ENCODE results near the gene KIAA0753. TPM values are rescaled to one million over a fixed set of nuclear protein-coding genes. Genes with fewer than 3 reads are reported as not detected.

Gene KIAA0753
- total and polyA plus RNA-seq, 9 of the 15 experiments (the other 6 are each of a cell fraction or from before 2014, with no cell fraction given), result 2.0 to 9.0 (median 6.9) TPM

DNA sequence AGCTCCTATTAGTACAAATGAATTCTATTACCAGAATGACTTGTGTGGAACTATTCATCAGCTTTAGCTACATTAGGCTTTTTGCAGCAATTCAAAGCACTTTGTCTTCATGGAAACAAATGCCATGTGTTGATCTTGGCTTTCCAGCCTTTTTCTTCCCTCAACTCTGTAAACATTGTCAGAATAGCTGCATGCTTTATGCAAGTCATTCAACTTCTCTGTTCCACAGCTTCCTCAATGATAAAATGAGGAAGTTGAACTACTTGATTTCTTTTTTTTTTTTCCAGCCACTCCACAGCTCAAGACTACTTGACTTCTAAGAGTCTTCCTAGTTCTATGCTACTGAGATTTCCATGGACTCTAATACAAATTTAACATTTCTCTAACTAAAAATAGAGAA is 41.1 kb downstream of the KIAA0753 start (continued):
- TF ChIP-seq, protein P1, sequence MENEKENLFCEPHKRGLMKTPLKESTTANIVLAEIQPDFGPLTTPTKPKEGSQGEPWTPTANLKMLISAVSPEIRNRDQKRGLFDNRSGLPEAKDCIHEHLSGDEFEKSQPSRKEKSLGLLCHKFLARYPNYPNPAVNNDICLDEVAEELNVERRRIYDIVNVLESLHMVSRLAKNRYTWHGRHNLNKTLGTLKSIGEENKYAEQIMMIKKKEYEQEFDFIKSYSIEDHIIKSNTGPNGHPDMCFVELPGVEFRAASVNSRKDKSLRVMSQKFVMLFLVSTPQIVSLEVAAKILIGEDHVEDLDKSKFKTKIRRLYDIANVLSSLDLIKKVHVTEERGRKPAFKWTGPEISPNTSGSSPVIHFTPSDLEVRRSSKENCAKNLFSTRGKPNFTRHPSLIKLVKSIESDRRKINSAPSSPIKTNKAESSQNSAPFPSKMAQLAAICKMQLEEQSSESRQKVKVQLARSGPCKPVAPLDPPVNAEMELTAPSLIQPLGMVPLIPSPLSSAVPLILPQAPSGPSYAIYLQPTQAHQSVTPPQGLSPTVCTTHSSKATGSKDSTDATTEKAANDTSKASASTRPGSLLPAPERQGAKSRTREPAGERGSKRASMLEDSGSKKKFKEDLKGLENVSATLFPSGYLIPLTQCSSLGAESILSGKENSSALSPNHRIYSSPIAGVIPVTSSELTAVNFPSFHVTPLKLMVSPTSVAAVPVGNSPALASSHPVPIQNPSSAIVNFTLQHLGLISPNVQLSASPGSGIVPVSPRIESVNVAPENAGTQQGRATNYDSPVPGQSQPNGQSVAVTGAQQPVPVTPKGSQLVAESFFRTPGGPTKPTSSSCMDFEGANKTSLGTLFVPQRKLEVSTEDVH (IDR thresholded peaks at IDR 0.05; ENCODE audit: low read depth, partially characterized antibody), result no peak
- no peak for TF ChIP-seq THRB (CRISPR knock-in tag; conservative IDR thresholded peaks at IDR 0.05)
- TF ChIP-seq CSDE1 (IDR thresholded peaks at IDR 0.05), result no peak
- no peak for TF ChIP-seq ZBTB33 (CRISPR knock-in tag; IDR thresholded peaks at IDR 0.05)
- TF ChIP-seq, protein P2, sequence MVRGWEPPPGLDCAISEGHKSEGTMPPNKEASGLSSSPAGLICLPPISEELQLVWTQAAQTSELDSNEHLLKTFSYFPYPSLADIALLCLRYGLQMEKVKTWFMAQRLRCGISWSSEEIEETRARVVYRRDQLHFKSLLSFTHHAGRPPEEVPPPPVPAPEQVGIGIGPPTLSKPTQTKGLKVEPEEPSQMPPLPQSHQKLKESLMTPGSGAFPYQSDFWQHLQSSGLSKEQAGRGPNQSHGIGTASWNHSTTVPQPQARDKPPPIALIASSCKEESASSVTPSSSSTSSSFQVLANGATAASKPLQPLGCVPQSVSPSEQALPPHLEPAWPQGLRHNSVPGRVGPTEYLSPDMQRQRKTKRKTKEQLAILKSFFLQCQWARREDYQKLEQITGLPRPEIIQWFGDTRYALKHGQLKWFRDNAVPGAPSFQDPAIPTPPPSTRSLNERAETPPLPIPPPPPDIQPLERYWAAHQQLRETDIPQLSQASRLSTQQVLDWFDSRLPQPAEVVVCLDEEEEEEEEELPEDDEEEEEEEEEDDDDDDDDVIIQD (CRISPR knock-in tag; IDR thresholded peaks at IDR 0.05), result no peak
- TF ChIP-seq MTA3 (IDR thresholded peaks at IDR 0.05; ENCODE audit: borderline replicate concordance), result no peak
- TF ChIP-seq KAT8 (IDR thresholded peaks at IDR 0.05; ENCODE audit: low read depth), result no peak
- TF ChIP-seq, protein P3, sequence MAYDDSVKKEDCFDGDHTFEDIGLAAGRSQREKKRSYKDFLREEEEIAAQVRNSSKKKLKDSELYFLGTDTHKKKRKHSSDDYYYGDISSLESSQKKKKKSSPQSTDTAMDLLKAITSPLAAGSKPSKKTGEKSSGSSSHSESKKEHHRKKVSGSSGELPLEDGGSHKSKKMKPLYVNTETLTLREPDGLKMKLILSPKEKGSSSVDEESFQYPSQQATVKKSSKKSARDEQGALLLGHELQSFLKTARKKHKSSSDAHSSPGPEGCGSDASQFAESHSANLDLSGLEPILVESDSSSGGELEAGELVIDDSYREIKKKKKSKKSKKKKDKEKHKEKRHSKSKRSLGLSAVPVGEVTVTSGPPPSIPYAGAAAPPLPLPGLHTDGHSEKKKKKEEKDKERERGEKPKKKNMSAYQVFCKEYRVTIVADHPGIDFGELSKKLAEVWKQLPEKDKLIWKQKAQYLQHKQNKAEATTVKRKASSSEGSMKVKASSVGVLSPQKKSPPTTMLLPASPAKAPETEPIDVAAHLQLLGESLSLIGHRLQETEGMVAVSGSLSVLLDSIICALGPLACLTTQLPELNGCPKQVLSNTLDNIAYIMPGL (CRISPR knock-in tag; IDR thresholded peaks at IDR 0.05), result no peak
- no peak for TF ChIP-seq MTA2 (IDR thresholded peaks at IDR 0.05; ENCODE audit: low read depth)
- TF ChIP-seq ZNF316 (IDR thresholded peaks at IDR 0.05), result peak; percentile 75
- TF ChIP-seq E2F3 (CRISPR knock-in tag; IDR thresholded peaks at IDR 0.05), result no peak

Measured in K562 (cell line).